Liver (tissue), 3 donors: ENCODE results near the gene GNAT1.

Experiments
- CTCF ChIP-seq: fragments of 150-350 bp; IDR thresholded peaks from 2 replicates; pipeline ENCODE4 v1.5.1; 2017; ENCODE audit warnings: improper control_type of control experiment, low read depth, low read length; ENCODE audit not compliant: missing input control
- FOXA1 ChIP-seq: IDR thresholded peaks from 2 replicates; pipeline ENCODE4 v1.6.1; 2016; ENCODE audit warnings: antibody characterized with exemption
- GABPA ChIP-seq, 2 donors: IDR thresholded peaks in 1 of 2; conservative IDR thresholded peaks in 1 of 2; 2 replicates each; pipeline ENCODE4 v1.6.1; 2016; ENCODE audit warnings: antibody characterized with exemption in 2 of 2, mild to moderate bottlenecking in 1 of 2, moderate library complexity in 1 of 2
- donor health status: healthy.
- donor health status: healthy.

- TF ChIP-seq GABPA (IDR thresholded peaks at IDR 0.05 in 1 of 2, conservative IDR thresholded peaks at IDR 0.05 in 1 of 2), result no peak
- TF ChIP-seq CTCF, result no peak
- no peak for TF ChIP-seq FOXA1
Observed at GRCh38 chr3:50189989-50190388, 1.4 kb upstream of the GNAT1 start.
